Suppressor macrophage treated with lipopolysaccharide for 4 hours (primary cell): ENCODE results near the gene KIF1A.

Source experiments
- DNase-seq: peaks from one replicate; pipeline ENCODE4 v3.0.0-alpha.2; 2020

KIF1A gene

GRCh38 chr2:240798327-240798905 lies 21.6 kb downstream of the KIF1A start:
- no peak for DNase-seq

GRCh38 chr2:240797914-240798313 lies 22.1 kb downstream of the KIF1A start:
- DNase-seq: no peak

- no peak for DNase-seq
Measured at GRCh38 chr2:240797500-240797895, 22.5 kb downstream of the KIF1A start.

GRCh38 chr2:240796543-240797499 lies 23.2 kb downstream of the KIF1A start:
- no peak for DNase-seq

GRCh38 chr2:240795916-240796510 lies 24.0 kb downstream of the KIF1A start:
- DNase-seq: no peak

- DNase-seq: no peak
Measured at GRCh38 chr2:240795454-240795853, 24.6 kb downstream of the KIF1A start.

- DNase-seq: no peak
Measured at GRCh38 chr2:240794178-240794721, 25.8 kb downstream of the KIF1A start.

GRCh38 chr2:240793313-240794177 lies 26.5 kb downstream of the KIF1A start:
- DNase-seq: no peak

- DNase-seq: no peak
Measured at GRCh38 chr2:240792629-240793312, 27.2 kb downstream of the KIF1A start.

- DNase-seq: no peak
Measured at GRCh38 chr2:240791821-240792628, 28.0 kb downstream of the KIF1A start.

- DNase-seq: no peak
Measured at GRCh38 chr2:240791221-240791800, 28.7 kb downstream of the KIF1A start.

GRCh38 chr2:240790370-240791220 lies 29.4 kb downstream of the KIF1A start:
- DNase-seq: no peak

GRCh38 chr2:240789501-240790369 lies 30.3 kb downstream of the KIF1A start:
- DNase-seq: peak; percentile 33

- no peak for DNase-seq
Measured at GRCh38 chr2:240789051-240789453, 31.0 kb downstream of the KIF1A start.

GRCh38 chr2:240788482-240788881 lies 31.5 kb downstream of the KIF1A start:
- no peak for DNase-seq

- DNase-seq: no peak
Measured at GRCh38 chr2:240787521-240788472, 32.2 kb downstream of the KIF1A start.

GRCh38 chr2:240786871-240787311 lies 33.1 kb downstream of the KIF1A start:
- DNase-seq: no peak
